SK-N-SH treated with all-trans-retinoic acid at 6 μM for 48 hours (cell line): ENCODE results near the gene TP53.
"Not testable (repeated sequence)": the region's sequence is repeated elsewhere in the genome, so short reads cannot be mapped to it uniquely, and the experiment has no call there.

ENCODE experiments used
- ATAC-seq: fragments of 200-7000 bp; cut with Tn5 transposase; 3 replicates; pipeline ENCODE4 v1.9.1; 2020; ENCODE audit warnings: mild to moderate bottlenecking, moderate library complexity
- ARNTL ChIP-seq: fragments of 450-650 bp; formaldehyde crosslinking; IDR thresholded peaks from 2 replicates; pipeline ENCODE4 v1.5.0; 2020; ENCODE audit warnings: low read depth, mild to moderate bottlenecking, moderate library complexity, borderline replicate concordance
- BACH2 ChIP-seq: fragments of 250-450 bp; sonication (Bioruptor Pico); IDR thresholded peaks from 2 replicates; pipeline ENCODE4 v1.9.0; 2021; ENCODE audit warnings: mild to moderate bottlenecking, borderline replicate concordance
- CSDC2 ChIP-seq: fragments of 250-450 bp; sonication (Bioruptor Pico); IDR thresholded peaks from 2 replicates; pipeline ENCODE4 v1.5.0; 2020; ENCODE audit warnings: mild to moderate bottlenecking, moderate library complexity
- ESRRG ChIP-seq: fragments of 250-450 bp; sonication (Bioruptor Pico); IDR thresholded peaks from 2 replicates; pipeline ENCODE4 v1.6.1; 2021; ENCODE audit warnings: mild to moderate bottlenecking
- ISL1 ChIP-seq: fragments of 250-450 bp; sonication (Bioruptor Pico); IDR thresholded peaks from 2 replicates; pipeline ENCODE4 v2.1.2; 2022; ENCODE audit warnings: mild to moderate bottlenecking, moderate library complexity
- OSR1 ChIP-seq: fragments of 250-450 bp; sonication (Bioruptor Pico); IDR thresholded peaks from 2 replicates; pipeline ENCODE4 v1.8.0; 2022; ENCODE audit warnings: moderate library complexity, mild to moderate bottlenecking, inconsistent platforms
- PPARA ChIP-seq: fragments of 250-450 bp; sonication (Bioruptor Pico); IDR thresholded peaks from 2 replicates; pipeline ENCODE4 v1.5.0; 2020; ENCODE audit warnings: mild to moderate bottlenecking, borderline replicate concordance
- RARB ChIP-seq: fragments of 250-450 bp; sonication (Bioruptor Pico); IDR thresholded peaks from 2 replicates; pipeline ENCODE4 v1.8.0; 2021; ENCODE audit warnings: mild to moderate bottlenecking, moderate library complexity
- TCF4 ChIP-seq: fragments of 250-450 bp; sonication (Bioruptor Pico); IDR thresholded peaks from 2 replicates; pipeline ENCODE4 v1.8.0; 2021; ENCODE audit warnings: mild to moderate bottlenecking, moderate library complexity, borderline replicate concordance
- TOX ChIP-seq: fragments of 250-450 bp; sonication (Bioruptor Pico); IDR thresholded peaks from 2 replicates; pipeline ENCODE4 v1.8.0; 2021; ENCODE audit warnings: mild to moderate bottlenecking, moderate library complexity, borderline replicate concordance
- ZC3H10 ChIP-seq: fragments of 250-450 bp; sonication (Bioruptor Pico); IDR thresholded peaks from 2 replicates; pipeline ENCODE4 v1.5.1; 2021; ENCODE audit warnings: mild to moderate bottlenecking, moderate library complexity
- ZFP3 ChIP-seq: fragments of 250-450 bp; sonication (Bioruptor Pico); IDR thresholded peaks from 2 replicates; pipeline ENCODE4 v1.5.0; 2020; ENCODE audit warnings: mild to moderate bottlenecking, moderate library complexity
- ZFP30 ChIP-seq: fragments of 450-650 bp; formaldehyde crosslinking; IDR thresholded peaks from 2 replicates; pipeline ENCODE4 v1.5.0; 2022; ENCODE audit warnings: mild to moderate bottlenecking, moderate library complexity
- TF ChIP-seq, protein P1 (sequence below): fragments of 250-450 bp; sonication (Bioruptor Pico); IDR thresholded peaks from 2 replicates; pipeline ENCODE4 v1.5.0; 2020; ENCODE audit warnings: mild to moderate bottlenecking, moderate library complexity
- TF ChIP-seq, protein P2 (sequence below): fragments of 250-450 bp; sonication (Bioruptor Pico); IDR thresholded peaks from 2 replicates; pipeline ENCODE4 v1.8.0; 2021; ENCODE audit warnings: low read depth, mild to moderate bottlenecking, moderate library complexity, borderline replicate concordance
- TF ChIP-seq, protein P3 (sequence below): fragments of 250-450 bp; sonication (Bioruptor Pico); IDR thresholded peaks from 2 replicates; pipeline ENCODE4 v1.5.1; 2021; ENCODE audit warnings: mild to moderate bottlenecking, moderate library complexity
- TF ChIP-seq, protein P4 (sequence below): fragments of 250-450 bp; sonication (Bioruptor Pico); IDR thresholded peaks from 2 replicates; pipeline ENCODE4 v1.8.0; 2020; ENCODE audit warnings: mild to moderate bottlenecking, moderate library complexity, borderline replicate concordance
- TF ChIP-seq, protein P5 (sequence below): fragments of 250-450 bp; sonication (Bioruptor Pico); IDR thresholded peaks from 2 replicates; pipeline ENCODE4 v1.5.1; 2020; ENCODE audit warnings: low read depth, mild to moderate bottlenecking, moderate library complexity

TP53 gene

DNA sequence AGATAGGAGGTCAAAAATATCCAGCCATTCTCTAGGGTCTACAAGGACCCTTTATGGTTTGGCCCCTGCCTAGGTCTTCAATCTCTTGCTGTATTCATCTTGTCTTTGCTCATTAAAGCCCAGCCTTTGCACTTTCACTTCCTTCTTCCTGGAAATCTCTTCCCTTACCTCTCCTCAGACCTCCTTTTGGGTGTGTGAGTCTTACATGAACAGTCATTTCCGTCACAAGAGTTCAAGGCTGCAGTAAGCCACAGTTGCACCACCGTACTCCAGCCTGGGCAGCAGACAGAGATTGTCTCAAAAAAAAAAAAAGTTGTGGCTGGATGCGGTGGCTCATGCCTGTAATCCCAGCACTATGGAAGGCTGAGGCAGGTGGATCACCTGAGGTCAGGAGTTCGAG is 42.5 kb downstream of the TP53 start (continued):
- no peak for TF ChIP-seq BACH2 (CRISPR knock-in tag)
- no peak for TF ChIP-seq OSR1
- no peak for TF ChIP-seq ZFP30 (CRISPR knock-in tag)
- no peak for TF ChIP-seq ISL1 (CRISPR knock-in tag)
- no peak for TF ChIP-seq PPARA (CRISPR knock-in tag)
- no peak for TF ChIP-seq TCF4 (CRISPR knock-in tag)

DNA sequence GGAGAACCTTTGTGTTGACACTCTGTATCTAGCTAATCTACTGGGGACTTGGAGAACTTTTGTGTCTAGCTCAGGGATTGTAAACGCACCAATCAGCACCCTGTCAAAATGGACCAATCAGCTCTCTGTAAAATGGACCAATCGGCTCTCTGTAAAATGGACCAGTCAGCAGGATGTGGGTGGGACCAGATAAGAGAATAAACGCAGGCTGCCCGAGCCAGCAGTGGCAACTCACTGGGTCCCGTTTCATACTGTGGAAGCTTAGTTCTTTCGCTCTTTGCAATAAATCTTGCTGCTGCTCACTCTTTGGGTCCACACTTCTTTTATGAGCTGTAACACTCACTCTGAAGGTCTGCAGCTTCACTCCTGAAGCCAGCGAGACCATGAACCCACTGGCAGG is 45.7 kb downstream of the TP53 start:
- not testable (repeated sequence) for ATAC-seq

DNA sequence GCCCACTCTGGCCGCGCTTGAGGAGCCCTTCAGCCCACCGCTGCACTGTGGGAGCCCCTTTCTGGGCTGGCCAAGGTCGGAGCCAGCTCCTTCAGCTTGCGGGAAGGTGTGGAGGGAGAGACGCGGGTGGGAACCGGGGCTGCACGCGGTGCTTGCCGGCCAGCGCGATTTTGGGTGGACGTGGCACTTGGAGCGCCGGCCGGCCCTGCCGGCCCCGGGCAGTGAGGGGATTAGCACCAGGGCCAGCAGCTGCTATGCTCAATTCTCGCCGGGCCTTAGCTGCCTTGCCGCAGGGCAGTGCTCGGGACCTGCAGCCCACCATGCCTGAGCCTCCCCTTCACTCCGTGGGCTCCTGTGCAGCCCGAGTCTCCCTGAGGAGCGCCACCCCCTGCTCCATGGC is 46.5 kb downstream of the TP53 start:
- ATAC-seq = no peak

DNA sequence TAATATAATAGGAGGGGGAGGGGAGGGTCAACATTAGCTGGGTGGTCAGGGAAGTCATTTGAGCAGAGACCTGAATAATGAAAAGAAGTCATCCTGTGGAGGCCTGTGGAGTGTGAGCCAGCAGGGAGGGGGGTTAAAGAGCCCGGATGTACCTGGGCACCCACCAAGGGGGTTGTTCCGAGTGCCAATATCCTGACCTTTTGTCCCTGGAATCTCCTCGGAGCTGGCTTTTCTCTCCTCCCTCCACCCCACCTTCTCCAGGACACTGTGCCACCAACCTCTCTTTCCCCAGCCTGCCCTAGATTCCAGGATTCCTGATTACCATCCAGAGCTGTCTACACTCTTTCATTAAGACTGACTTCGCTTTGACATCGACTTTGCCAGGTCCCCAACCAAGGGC is 51.1 kb downstream of the TP53 start:
- no peak for ATAC-seq
- TF ChIP-seq, protein P1, sequence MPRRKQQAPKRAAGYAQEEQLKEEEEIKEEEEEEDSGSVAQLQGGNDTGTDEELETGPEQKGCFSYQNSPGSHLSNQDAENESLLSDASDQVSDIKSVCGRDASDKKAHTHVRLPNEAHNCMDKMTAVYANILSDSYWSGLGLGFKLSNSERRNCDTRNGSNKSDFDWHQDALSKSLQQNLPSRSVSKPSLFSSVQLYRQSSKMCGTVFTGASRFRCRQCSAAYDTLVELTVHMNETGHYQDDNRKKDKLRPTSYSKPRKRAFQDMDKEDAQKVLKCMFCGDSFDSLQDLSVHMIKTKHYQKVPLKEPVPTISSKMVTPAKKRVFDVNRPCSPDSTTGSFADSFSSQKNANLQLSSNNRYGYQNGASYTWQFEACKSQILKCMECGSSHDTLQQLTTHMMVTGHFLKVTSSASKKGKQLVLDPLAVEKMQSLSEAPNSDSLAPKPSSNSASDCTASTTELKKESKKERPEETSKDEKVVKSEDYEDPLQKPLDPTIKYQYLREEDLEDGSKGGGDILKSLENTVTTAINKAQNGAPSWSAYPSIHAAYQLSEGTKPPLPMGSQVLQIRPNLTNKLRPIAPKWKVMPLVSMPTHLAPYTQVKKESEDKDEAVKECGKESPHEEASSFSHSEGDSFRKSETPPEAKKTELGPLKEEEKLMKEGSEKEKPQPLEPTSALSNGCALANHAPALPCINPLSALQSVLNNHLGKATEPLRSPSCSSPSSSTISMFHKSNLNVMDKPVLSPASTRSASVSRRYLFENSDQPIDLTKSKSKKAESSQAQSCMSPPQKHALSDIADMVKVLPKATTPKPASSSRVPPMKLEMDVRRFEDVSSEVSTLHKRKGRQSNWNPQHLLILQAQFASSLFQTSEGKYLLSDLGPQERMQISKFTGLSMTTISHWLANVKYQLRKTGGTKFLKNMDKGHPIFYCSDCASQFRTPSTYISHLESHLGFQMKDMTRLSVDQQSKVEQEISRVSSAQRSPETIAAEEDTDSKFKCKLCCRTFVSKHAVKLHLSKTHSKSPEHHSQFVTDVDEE (CRISPR knock-in tag) = no peak
- TF ChIP-seq OSR1 (no peak), TCF4 (CRISPR knock-in tag) (no peak), ISL1 (CRISPR knock-in tag) (no peak), ESRRG (CRISPR knock-in tag) (no peak), TOX (CRISPR knock-in tag) (no peak), PPARA (CRISPR knock-in tag) (no peak), RARB (CRISPR knock-in tag) (no peak), ZFP3 (CRISPR knock-in tag) (no peak)

More for the DNA sequence above, 46.5 kb downstream of the TP53 start:
- TF ChIP-seq, protein P2, sequence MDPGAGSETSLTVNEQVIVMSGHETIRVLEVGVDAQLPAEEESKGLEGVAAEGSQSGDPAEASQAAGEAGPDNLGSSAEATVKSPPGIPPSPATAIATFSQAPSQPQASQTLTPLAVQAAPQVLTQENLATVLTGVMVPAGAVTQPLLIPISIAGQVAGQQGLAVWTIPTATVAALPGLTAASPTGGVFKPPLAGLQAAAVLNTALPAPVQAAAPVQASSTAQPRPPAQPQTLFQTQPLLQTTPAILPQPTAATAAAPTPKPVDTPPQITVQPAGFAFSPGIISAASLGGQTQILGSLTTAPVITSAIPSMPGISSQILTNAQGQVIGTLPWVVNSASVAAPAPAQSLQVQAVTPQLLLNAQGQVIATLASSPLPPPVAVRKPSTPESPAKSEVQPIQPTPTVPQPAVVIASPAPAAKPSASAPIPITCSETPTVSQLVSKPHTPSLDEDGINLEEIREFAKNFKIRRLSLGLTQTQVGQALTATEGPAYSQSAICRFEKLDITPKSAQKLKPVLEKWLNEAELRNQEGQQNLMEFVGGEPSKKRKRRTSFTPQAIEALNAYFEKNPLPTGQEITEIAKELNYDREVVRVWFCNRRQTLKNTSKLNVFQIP (CRISPR knock-in tag) = no peak
- no peak for TF ChIP-seq ARNTL (CRISPR knock-in tag)
- no peak for TF ChIP-seq TCF4 (CRISPR knock-in tag)
- TF ChIP-seq, protein P3, sequence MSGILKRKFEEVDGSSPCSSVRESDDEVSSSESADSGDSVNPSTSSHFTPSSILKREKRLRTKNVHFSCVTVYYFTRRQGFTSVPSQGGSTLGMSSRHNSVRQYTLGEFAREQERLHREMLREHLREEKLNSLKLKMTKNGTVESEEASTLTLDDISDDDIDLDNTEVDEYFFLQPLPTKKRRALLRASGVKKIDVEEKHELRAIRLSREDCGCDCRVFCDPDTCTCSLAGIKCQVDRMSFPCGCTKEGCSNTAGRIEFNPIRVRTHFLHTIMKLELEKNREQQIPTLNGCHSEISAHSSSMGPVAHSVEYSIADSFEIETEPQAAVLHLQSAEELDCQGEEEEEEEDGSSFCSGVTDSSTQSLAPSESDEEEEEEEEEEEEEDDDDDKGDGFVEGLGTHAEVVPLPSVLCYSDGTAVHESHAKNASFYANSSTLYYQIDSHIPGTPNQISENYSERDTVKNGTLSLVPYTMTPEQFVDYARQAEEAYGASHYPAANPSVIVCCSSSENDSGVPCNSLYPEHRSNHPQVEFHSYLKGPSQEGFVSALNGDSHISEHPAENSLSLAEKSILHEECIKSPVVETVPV = no peak
- TF ChIP-seq, protein P4, sequence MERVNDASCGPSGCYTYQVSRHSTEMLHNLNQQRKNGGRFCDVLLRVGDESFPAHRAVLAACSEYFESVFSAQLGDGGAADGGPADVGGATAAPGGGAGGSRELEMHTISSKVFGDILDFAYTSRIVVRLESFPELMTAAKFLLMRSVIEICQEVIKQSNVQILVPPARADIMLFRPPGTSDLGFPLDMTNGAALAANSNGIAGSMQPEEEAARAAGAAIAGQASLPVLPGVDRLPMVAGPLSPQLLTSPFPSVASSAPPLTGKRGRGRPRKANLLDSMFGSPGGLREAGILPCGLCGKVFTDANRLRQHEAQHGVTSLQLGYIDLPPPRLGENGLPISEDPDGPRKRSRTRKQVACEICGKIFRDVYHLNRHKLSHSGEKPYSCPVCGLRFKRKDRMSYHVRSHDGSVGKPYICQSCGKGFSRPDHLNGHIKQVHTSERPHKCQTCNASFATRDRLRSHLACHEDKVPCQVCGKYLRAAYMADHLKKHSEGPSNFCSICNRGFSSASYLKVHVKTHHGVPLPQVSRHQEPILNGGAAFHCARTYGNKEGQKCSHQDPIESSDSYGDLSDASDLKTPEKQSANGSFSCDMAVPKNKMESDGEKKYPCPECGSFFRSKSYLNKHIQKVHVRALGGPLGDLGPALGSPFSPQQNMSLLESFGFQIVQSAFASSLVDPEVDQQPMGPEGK (CRISPR knock-in tag) = no peak
- TF ChIP-seq ZFP3 (CRISPR knock-in tag) = no peak
- no peak for TF ChIP-seq TOX (CRISPR knock-in tag)
- TF ChIP-seq, protein P5, sequence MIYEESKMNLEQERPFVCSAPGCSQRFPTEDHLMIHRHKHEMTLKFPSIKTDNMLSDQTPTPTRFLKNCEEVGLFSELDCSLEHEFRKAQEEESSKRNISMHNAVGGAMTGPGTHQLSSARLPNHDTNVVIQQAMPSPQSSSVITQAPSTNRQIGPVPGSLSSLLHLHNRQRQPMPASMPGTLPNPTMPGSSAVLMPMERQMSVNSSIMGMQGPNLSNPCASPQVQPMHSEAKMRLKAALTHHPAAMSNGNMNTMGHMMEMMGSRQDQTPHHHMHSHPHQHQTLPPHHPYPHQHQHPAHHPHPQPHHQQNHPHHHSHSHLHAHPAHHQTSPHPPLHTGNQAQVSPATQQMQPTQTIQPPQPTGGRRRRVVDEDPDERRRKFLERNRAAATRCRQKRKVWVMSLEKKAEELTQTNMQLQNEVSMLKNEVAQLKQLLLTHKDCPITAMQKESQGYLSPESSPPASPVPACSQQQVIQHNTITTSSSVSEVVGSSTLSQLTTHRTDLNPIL (CRISPR knock-in tag) = no peak
- no peak for TF ChIP-seq ZFP30 (CRISPR knock-in tag)
- no peak for TF ChIP-seq CSDC2
- no peak for TF ChIP-seq PPARA (CRISPR knock-in tag)
- no peak for TF ChIP-seq ZC3H10 (CRISPR knock-in tag)
- TF ChIP-seq, protein P1 (CRISPR knock-in tag) = no peak
- TF ChIP-seq OSR1 = no peak
